GM12878 (cell line): ENCODE results near the gene CPNE9. TPM values are rescaled to one million over a fixed set of nuclear protein-coding genes. Genes with fewer than 3 reads are reported as not detected.
A peak's percentile ranks its signal among the peaks of the same experiment; 100 is the strongest.

ENCODE experiments used
- ATAC-seq: fragments of 200-7000 bp; cut with Tn5 transposase; 3 replicates; pipeline ENCODE4 v1.9.1; 2020; ENCODE audit warnings: mild to moderate bottlenecking, moderate library complexity
- BruUV-seq: library from RNA; stranded (reverse); fragments of 400-500 nt; replicated peaks from 2 replicates; lab custom pipeline; 2021; lab: Mats Ljungman, UMichigan
- CTCF ChIA-PET: fragments of 300-600 bp; sonication (Branson Sonifier 250); formaldehyde crosslinking; extraction: SDS; loops from one replicate; lab custom pipeline; 2021; ENCODE audit warnings: inconsistent platforms; lab: Yijun Ruan, JAX
- POLR2A ChIA-PET: fragments of 350-600 bp; formaldehyde crosslinking; extraction: SDS; loops from one replicate; lab custom pipeline; 2021; ENCODE audit warnings: inconsistent platforms; lab: Charles Lee
- RAD21 ChIA-PET: fragments of 300-600 bp; sonication (Branson Sonifier 250); formaldehyde crosslinking; loops from one replicate; lab custom pipeline; 2023; ENCODE audit warnings: antibody characterized with exemption; ENCODE audit not compliant: unreplicated experiment; lab: Charles Lee
- SMC1A ChIA-PET: fragments of 300-600 bp; sonication (Branson Sonifier 250); formaldehyde crosslinking; loops from one replicate; lab custom pipeline; 2023; ENCODE audit not compliant: unreplicated experiment, uncharacterized antibody; lab: Charles Lee
- DNase-seq: peaks from one replicate; pipeline ENCODE4 v3.0.0-alpha.2; 2011; ENCODE audit warnings: low read depth, low spot score
- FAIRE-seq: peaks from 3 replicates; lab custom pipeline; 2011; peaks lifted over from hg19 to GRCh38; lab: Jason Lieb, UNC
- H2AFZ ChIP-seq: 2 replicates; pipeline ENCODE4 v1.6.0; 2011; ENCODE audit warnings: low read depth, low read length, control low read depth; ENCODE audit not compliant: control insufficient read depth
- H3K27ac ChIP-seq: 2 replicates; pipeline ENCODE4 v1.5.1; 2011; ENCODE audit warnings: control low read depth; ENCODE audit not compliant: control insufficient read depth, insufficient read depth
- H3K27me3 ChIP-seq, 2 experiments: replicated peaks in 1 of 2; 2 replicates each; pipeline versions ENCODE4 v1.6.0 to v1.6.1; 2011; ENCODE audit warnings: low read length in 1 of 2; ENCODE audit not compliant: control insufficient read depth in 2 of 2, insufficient read depth in 2 of 2
- H3K36me3 ChIP-seq, 2 experiments: 2 replicates each; pipeline ENCODE4 v1.5.1; 2011; ENCODE audit warnings: low read length in 1 of 2; ENCODE audit not compliant: control insufficient read depth in 2 of 2, insufficient read depth in 2 of 2
- H3K4me1 ChIP-seq: 2 replicates; pipeline ENCODE4 v1.6.1; 2011; ENCODE audit warnings: mild to moderate bottlenecking, low read length, moderate library complexity, mixed read lengths; ENCODE audit not compliant: control insufficient read depth, insufficient read depth
- H3K4me2 ChIP-seq: 2 replicates; pipeline ENCODE4 v1.6.0; 2011; ENCODE audit warnings: control low read depth; ENCODE audit not compliant: control insufficient read depth, insufficient read depth
- H3K4me3 ChIP-seq: fragments of 200-600 bp; sonication (generic); 2 replicates; pipeline ENCODE4 v1.5.1; 2016
- H3K79me2 ChIP-seq: 2 replicates; pipeline ENCODE4 v1.6.0; 2011; ENCODE audit warnings: low read length; ENCODE audit not compliant: control insufficient read depth, insufficient read depth
- H3K9ac ChIP-seq: 2 replicates; pipeline ENCODE4 v1.8.0; 2011; ENCODE audit warnings: low read length, control low read depth, mixed read lengths; ENCODE audit not compliant: control insufficient read depth, insufficient read depth
- H3K9me3 ChIP-seq: replicated peaks from 3 replicates; pipeline ENCODE4 v1.5.1; 2011; ENCODE audit warnings: mild to moderate bottlenecking, low read length; ENCODE audit not compliant: control insufficient read depth, insufficient read depth
- H4K20me1 ChIP-seq: 2 replicates; pipeline ENCODE4 v1.6.0; 2011; ENCODE audit not compliant: control insufficient read depth, insufficient read depth
- EP300 ChIP-seq, 2 experiments: fragments of 150-350 bp in 1 of 2; IDR thresholded peaks; 2 replicates each; pipeline ENCODE4 v1.6.1; 2011 to 2012; ENCODE audit warnings: low read depth in 2 of 2, low read length in 2 of 2, borderline replicate concordance in 1 of 2, improper control_type of control experiment in 1 of 2, inconsistent platforms in 1 of 2; ENCODE audit not compliant: control insufficient read depth in 1 of 2
- MEF2B ChIP-seq: fragments of 450-650 bp; IDR thresholded peaks from 2 replicates; pipeline ENCODE4 v1.6.1; 2018; ENCODE audit warnings: mild to moderate bottlenecking, moderate library complexity; ENCODE audit not compliant: partially characterized antibody, poor library complexity, severe bottlenecking
- POU2F2 ChIP-seq: IDR thresholded peaks from 3 replicates; pipeline ENCODE4 v1.6.1; 2011; ENCODE audit warnings: low read depth, mild to moderate bottlenecking, low read length, borderline replicate concordance
- SREBF1 ChIP-seq: IDR thresholded peaks from 2 replicates; pipeline ENCODE4 v1.6.1; 2012; ENCODE audit warnings: mild to moderate bottlenecking, low read length
- SREBF2 ChIP-seq: IDR thresholded peaks from 2 replicates; pipeline ENCODE4 v1.6.1; 2012; ENCODE audit warnings: mild to moderate bottlenecking, low read length
- ZBED1 ChIP-seq: IDR thresholded peaks from 2 replicates; pipeline ENCODE4 v1.6.1; 2016; ENCODE audit warnings: borderline replicate concordance
- ZBTB33 ChIP-seq: fragments of 450-650 bp; IDR thresholded peaks from 2 replicates; pipeline ENCODE4 v1.6.1; 2017; ENCODE audit warnings: mild to moderate bottlenecking
- ZNF24 ChIP-seq: fragments of 450-650 bp; IDR thresholded peaks from 2 replicates; pipeline ENCODE4 v1.6.1; 2017; ENCODE audit warnings: antibody characterized with exemption, mild to moderate bottlenecking
- WGBS: methylation state at CpG from one replicate; pipeline ENCODE4 v1.1.6; 2016; ENCODE audit warnings: low lambda C conversion rate; ENCODE audit not compliant: insufficient replicate concordance, insufficient coverage; ENCODE audit errors: missing lambda C conversion rate; 5-methylcytosine and 5-hydroxymethylcytosine counted together
- in situ Hi-C: fragments of 300-500 bp; cut with MboI; formaldehyde crosslinking; loops from 9 replicates; pipeline ENCODE4 v1.14.3; 2018; ENCODE audit warnings: mixed read lengths
- intact Hi-C: fragments of 100-400 bp; cut with micrococcal nuclease; formaldehyde crosslinking; loops from one replicate; pipeline ENCODE4 v1.14.2; 2022; ENCODE audit not compliant: unreplicated experiment
- polyA plus RNA-seq, 11 experiments: library from polyadenylated mRNA; depleted of rRNA in 4 of 11; unstranded in 6 of 11; stranded (reverse) in 5 of 11; fragments of >200 nt; fragmentation: Nextera tagmentation in 4 of 11; fragmentation: Illumina TruSeq in 1 of 11; extraction: Ambion mirVana in 4 of 11; extraction: Trizol in 1 of 11; gene quantifications; 1 replicate in 1 of 11; 2 replicates in 10 of 11; pipeline versions ENCODE4 v1.2.1 to v1.2.3, GENCODE V29; 2011 to 2016; ENCODE audit warnings: inconsistent platforms in 2 of 11, missing spikeins in 2 of 11, low read depth in 1 of 11
- total RNA-seq, 4 experiments: library from RNA; depleted of rRNA in 3 of 4; stranded (reverse); fragments of >200 nt in 3 of 4; fragmentation: Illumina TruSeq in 1 of 4; extraction: Trizol in 1 of 4; gene quantifications; 2 replicates each; pipeline versions ENCODE4 v1.2.1 to v1.2.3, GENCODE V29; 2013 to 2021
- TF ChIP-seq, protein P1 (sequence below): fragments of 450-650 bp; IDR thresholded peaks from 2 replicates; pipeline ENCODE4 v1.6.1; 2017; ENCODE audit warnings: low read depth, mild to moderate bottlenecking, moderate library complexity
- TF ChIP-seq, protein P2 (sequence below): fragments of 450-650 bp; IDR thresholded peaks from 2 replicates; pipeline ENCODE4 v1.6.1; 2017; ENCODE audit warnings: mild to moderate bottlenecking, moderate library complexity

The CPNE9 gene
- total and polyA plus RNA-seq, 10 of the 15 experiments (the other 5 are each of a cell fraction or from before 2014, with no cell fraction given) = 0.02 to 0.12 (median 0.05) TPM; not detected in 7

- TF ChIP-seq SREBF2 (no peak), MEF2B (no peak)
These were observed 1.0 kb downstream of the CPNE9 start (continued) for GRCh38 chr3:9704347-9705322.

DNA sequence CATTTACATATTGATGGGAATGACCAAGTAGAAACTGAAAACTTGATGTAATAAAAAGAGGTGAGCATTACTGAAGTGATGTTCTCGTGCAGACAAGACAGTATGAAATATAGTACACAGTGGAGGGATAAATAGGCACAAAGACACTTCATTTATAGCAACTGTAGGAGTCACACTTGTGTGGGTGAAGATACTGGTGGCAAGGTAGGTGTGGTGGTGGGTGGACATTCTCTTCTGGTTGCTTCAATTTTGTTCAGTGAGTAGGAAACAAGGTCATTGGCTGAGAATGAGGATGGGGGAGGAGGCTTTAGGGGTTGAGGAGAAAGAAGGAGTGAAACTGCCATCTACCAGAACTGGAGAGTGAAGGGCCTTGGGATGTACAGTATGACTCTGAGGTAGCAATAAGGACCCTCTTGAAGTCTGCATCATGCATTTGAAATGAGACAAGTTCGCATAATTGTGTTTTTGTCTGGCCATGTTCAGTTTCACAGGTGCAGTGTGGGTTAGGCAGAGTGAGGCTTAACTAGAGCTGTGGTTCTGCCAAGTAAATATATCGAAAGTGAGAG is 6.6 kb downstream of the CPNE9 start:
- ChIA-PET POLR2A (no interaction called here), RAD21 (no interaction called here), CTCF (no interaction called here), SMC1A (no interaction called here)
- H3K4me1 ChIP-seq = no peaks in the 10 kb centered on the region
- H3K9ac ChIP-seq = no peak overlapping the region
- H3K4me2 ChIP-seq = no peak overlapping the region
- H3K9me3 ChIP-seq = no peaks in the 10 kb centered on the region
- H3K79me2 ChIP-seq = no peaks in the 10 kb centered on the region
- no peaks in the 10 kb centered on the region for H4K20me1 ChIP-seq
- H3K36me3 ChIP-seq = no peaks in the 10 kb centered on the region
- no TSS peak for BruUV-seq
- WGBS = 27% methylated on average over 3 of the region's 3 CpGs
- in situ Hi-C loops (no loop called here), intact Hi-C loops (no loop called here)
- no peak overlapping the region for H3K4me3 ChIP-seq
- H3K27me3 ChIP-seq = peaks cover 0 to 4% of the 10 kb centered on the region in 2 experiments; a peak in 3 of 4 replicates
- FAIRE-seq (no peak), DNase-seq (no peak), ATAC-seq (peak; percentile 50)
- H3K27ac ChIP-seq = no peak overlapping the region
- H2AFZ ChIP-seq = no peak overlapping the region
- TF ChIP-seq, protein P1, sequence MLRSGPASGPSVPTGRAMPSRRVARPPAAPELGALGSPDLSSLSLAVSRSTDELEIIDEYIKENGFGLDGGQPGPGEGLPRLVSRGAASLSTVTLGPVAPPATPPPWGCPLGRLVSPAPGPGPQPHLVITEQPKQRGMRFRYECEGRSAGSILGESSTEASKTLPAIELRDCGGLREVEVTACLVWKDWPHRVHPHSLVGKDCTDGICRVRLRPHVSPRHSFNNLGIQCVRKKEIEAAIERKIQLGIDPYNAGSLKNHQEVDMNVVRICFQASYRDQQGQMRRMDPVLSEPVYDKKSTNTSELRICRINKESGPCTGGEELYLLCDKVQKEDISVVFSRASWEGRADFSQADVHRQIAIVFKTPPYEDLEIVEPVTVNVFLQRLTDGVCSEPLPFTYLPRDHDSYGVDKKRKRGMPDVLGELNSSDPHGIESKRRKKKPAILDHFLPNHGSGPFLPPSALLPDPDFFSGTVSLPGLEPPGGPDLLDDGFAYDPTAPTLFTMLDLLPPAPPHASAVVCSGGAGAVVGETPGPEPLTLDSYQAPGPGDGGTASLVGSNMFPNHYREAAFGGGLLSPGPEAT = no peak
- TF ChIP-seq ZNF24 = no peak
- no peak for TF ChIP-seq ZBTB33
- no peak for TF ChIP-seq ZBED1
- no peak for TF ChIP-seq POU2F2
- TF ChIP-seq, protein P2, sequence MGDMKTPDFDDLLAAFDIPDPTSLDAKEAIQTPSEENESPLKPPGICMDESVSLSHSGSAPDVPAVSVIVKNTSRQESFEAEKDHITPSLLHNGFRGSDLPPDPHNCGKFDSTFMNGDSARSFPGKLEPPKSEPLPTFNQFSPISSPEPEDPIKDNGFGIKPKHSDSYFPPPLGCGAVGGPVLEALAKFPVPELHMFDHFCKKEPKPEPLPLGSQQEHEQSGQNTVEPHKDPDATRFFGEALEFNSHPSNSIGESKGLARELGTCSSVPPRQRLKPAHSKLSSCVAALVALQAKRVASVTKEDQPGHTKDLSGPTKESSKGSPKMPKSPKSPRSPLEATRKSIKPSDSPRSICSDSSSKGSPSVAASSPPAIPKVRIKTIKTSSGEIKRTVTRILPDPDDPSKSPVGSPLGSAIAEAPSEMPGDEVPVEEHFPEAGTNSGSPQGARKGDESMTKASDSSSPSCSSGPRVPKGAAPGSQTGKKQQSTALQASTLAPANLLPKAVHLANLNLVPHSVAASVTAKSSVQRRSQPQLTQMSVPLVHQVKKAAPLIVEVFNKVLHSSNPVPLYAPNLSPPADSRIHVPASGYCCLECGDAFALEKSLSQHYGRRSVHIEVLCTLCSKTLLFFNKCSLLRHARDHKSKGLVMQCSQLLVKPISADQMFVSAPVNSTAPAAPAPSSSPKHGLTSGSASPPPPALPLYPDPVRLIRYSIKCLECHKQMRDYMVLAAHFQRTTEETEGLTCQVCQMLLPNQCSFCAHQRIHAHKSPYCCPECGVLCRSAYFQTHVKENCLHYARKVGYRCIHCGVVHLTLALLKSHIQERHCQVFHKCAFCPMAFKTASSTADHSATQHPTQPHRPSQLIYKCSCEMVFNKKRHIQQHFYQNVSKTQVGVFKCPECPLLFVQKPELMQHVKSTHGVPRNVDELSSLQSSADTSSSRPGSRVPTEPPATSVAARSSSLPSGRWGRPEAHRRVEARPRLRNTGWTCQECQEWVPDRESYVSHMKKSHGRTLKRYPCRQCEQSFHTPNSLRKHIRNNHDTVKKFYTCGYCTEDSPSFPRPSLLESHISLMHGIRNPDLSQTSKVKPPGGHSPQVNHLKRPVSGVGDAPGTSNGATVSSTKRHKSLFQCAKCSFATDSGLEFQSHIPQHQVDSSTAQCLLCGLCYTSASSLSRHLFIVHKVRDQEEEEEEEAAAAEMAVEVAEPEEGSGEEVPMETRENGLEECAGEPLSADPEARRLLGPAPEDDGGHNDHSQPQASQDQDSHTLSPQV = no peak
- no peak for TF ChIP-seq SREBF1
- no peak for TF ChIP-seq EP300 (IDR thresholded peaks at IDR 0.05; ENCODE audit: borderline replicate concordance in 1 of 2, control insufficient read depth in 1 of 2, low read depth in 2 of 2, low read length in 2 of 2)
